PFSK-1 (cell line): Measurements from ENCODE around the gene APLP1.
A peak's percentile ranks its signal among the peaks of the same experiment; 100 is the strongest.

Experiments
- FOXP2 ChIP-seq: optimal IDR thresholded peaks from 2 replicates; pipeline ENCODE3; 2011; ENCODE audit warnings: borderline replicate concordance, control low read depth, inconsistent platforms; ENCODE audit not compliant: insufficient read depth; ENCODE audit errors: extremely low read length, extremely low read depth
- POLR2AphosphoS5 ChIP-seq: IDR thresholded peaks from 2 replicates; pipeline ENCODE4 v1.6.1; 2012; ENCODE audit warnings: low read depth, mild to moderate bottlenecking, control low read depth, low read length, moderate library complexity
- SIN3A ChIP-seq: IDR thresholded peaks from 2 replicates; pipeline ENCODE4 v1.6.1; 2012; ENCODE audit warnings: mild to moderate bottlenecking, low read length, moderate library complexity, borderline replicate concordance; ENCODE audit not compliant: insufficient read depth
- TAF1 ChIP-seq: IDR thresholded peaks from 2 replicates; pipeline ENCODE4 v1.6.1; 2012; ENCODE audit warnings: low read length, control low read depth, borderline replicate concordance; ENCODE audit not compliant: insufficient read depth
- TF ChIP-seq, protein P1 (sequence below), 2 experiments: IDR thresholded peaks; 2 replicates each; pipeline versions ENCODE4 v1.6.1 to v1.8.0; 2011 to 2012; ENCODE audit warnings: low read depth in 2 of 2, low read length in 2 of 2, control low read depth in 1 of 2, inconsistent platforms in 1 of 2, mild to moderate bottlenecking in 1 of 2, moderate library complexity in 1 of 2; ENCODE audit not compliant: insufficient read depth in 1 of 2

APLP1 gene

DNA sequence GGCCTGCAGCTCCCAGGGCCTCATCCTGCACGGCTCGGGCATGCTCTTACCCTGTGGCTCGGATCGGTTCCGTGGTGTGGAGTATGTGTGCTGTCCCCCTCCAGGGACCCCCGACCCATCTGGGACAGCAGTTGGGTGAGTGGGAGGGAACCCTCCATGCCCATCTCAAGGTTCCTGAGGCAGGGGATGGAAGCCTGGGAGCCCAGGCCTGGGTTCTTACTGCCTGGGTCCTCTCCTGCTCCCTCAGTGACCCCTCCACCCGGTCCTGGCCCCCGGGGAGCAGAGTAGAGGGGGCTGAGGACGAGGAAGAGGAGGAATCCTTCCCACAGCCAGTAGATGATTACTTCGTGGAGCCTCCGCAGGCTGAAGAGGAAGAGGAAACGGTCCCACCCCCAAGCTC is 3.2 kb downstream of the APLP1 start:
- no peak for TF ChIP-seq TAF1
- TF ChIP-seq SIN3A: no peak
- no peak for TF ChIP-seq FOXP2
- no peak for TF ChIP-seq POLR2AphosphoS5
- TF ChIP-seq, protein P1, sequence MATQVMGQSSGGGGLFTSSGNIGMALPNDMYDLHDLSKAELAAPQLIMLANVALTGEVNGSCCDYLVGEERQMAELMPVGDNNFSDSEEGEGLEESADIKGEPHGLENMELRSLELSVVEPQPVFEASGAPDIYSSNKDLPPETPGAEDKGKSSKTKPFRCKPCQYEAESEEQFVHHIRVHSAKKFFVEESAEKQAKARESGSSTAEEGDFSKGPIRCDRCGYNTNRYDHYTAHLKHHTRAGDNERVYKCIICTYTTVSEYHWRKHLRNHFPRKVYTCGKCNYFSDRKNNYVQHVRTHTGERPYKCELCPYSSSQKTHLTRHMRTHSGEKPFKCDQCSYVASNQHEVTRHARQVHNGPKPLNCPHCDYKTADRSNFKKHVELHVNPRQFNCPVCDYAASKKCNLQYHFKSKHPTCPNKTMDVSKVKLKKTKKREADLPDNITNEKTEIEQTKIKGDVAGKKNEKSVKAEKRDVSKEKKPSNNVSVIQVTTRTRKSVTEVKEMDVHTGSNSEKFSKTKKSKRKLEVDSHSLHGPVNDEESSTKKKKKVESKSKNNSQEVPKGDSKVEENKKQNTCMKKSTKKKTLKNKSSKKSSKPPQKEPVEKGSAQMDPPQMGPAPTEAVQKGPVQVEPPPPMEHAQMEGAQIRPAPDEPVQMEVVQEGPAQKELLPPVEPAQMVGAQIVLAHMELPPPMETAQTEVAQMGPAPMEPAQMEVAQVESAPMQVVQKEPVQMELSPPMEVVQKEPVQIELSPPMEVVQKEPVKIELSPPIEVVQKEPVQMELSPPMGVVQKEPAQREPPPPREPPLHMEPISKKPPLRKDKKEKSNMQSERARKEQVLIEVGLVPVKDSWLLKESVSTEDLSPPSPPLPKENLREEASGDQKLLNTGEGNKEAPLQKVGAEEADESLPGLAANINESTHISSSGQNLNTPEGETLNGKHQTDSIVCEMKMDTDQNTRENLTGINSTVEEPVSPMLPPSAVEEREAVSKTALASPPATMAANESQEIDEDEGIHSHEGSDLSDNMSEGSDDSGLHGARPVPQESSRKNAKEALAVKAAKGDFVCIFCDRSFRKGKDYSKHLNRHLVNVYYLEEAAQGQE (IDR thresholded peaks at IDR 0.05; ENCODE audit: insufficient read depth in 1 of 2, low read depth in 2 of 2, low read length in 2 of 2): no peak

DNA sequence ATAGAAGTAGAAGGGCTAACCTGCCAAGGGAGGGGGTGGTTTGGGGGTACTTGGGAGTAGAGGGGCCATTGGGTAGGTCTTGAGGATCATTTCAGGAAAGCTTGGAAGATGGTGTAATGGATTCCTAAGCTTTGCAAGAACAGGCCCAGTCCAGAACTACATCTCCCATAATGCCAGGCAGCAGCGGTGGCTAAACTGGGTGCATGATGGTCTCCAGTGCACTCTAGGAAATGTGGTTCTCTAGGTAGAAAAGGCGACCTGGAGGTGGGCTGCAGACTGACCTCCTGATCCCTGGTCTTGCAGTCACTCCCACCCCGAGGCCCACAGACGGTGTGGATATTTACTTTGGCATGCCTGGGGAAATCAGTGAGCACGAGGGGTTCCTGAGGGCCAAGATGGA is 3.8 kb downstream of the APLP1 start:
- TF ChIP-seq, protein P1 (IDR thresholded peaks at IDR 0.05; ENCODE audit: insufficient read depth in 1 of 2, low read depth in 2 of 2, low read length in 2 of 2): no peak
- no peak for TF ChIP-seq TAF1
- TF ChIP-seq POLR2AphosphoS5: no peak
- TF ChIP-seq FOXP2: no peak
- TF ChIP-seq SIN3A: no peak

DNA sequence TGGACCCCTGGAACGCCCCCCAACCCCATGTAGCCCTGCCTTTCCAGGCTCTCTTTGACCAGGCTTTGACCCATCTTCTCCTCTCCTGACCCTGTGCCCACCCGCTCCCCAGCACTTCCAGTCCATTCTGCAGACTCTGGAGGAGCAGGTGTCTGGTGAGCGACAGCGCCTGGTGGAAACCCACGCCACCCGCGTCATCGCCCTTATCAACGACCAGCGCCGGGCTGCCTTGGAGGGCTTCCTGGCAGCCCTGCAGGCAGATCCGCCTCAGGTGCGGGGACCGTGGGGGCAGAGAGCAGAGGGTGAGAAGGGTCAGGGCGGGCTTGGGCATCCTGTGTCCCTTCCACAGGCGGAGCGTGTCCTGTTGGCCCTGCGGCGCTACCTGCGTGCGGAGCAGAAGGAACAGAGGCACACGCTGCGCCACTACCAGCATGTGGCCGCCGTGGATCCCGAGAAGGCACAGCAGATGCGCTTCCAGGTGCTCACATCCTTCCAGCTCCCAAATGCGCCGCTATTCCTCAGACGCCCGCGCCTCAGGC is 6.1 kb downstream of the APLP1 start:
- no peak for TF ChIP-seq FOXP2
- TF ChIP-seq, protein P1 (IDR thresholded peaks at IDR 0.05; ENCODE audit: insufficient read depth in 1 of 2, low read depth in 2 of 2, low read length in 2 of 2): no peak

DNA sequence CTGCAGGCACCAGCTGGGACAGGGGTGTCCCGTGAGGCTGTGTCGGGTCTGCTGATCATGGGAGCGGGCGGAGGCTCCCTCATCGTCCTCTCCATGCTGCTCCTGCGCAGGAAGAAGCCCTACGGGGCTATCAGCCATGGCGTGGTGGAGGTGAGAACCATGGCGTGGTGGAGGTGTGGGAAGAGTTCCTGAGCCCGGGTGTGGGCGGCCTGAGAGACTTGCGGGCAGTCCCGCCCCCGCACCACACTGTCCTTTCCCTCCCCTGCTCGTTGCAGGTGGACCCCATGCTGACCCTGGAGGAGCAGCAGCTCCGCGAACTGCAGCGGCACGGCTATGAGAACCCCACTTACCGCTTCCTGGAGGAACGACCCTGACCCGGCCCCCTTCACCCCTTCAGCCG is 10.7 kb downstream of the APLP1 start:
- TF ChIP-seq FOXP2: no peak

DNA sequence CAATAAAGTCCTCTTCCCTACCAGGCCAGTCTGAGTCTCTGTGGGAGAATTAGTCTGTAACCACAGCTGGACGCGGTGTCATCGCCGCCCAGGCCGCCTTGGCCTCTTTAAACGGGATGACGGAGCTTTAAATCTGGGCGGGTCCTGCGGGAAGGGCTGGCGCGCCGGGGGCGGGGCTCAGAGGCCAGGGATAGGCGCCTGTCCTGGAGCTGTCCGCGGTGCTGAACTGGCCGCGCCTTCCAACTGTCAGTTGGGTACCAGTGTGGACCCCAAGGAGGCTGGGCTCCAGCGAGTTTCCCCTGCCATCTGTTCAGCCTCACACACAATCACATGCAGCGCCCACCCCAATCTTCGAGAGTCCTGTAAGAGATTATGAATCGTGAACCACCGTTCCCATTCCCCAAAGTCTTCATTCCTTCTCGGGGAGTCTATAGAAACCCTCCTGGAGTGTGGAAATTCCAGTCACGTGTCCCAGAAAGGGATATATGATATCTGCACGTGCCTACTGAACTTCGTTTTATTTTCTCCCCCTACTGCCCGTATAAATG is 11.5 kb downstream of the APLP1 start:
- TF ChIP-seq POLR2AphosphoS5: no peak
- TF ChIP-seq TAF1: no peak
- peak; percentile 97; the same call in 1 of the 2 replicates for TF ChIP-seq SIN3A
- TF ChIP-seq, protein P1 (IDR thresholded peaks at IDR 0.05; ENCODE audit: insufficient read depth in 1 of 2, low read depth in 2 of 2, low read length in 2 of 2): peak; percentile 99 to 100
- TF ChIP-seq FOXP2: peak; percentile 67
